ENCODE results near the gene ZNF550. TPM values are rescaled to one million over a fixed set of nuclear protein-coding genes. Genes with fewer than 3 reads are reported as not detected.

The ZNF550 gene
- total and polyA plus RNA-seq, 10 of the 15 experiments (the other 5 are each of a cell fraction or from before 2014, with no cell fraction given) = 2.6 to 14.0 (median 7.4) TPM

DNA sequence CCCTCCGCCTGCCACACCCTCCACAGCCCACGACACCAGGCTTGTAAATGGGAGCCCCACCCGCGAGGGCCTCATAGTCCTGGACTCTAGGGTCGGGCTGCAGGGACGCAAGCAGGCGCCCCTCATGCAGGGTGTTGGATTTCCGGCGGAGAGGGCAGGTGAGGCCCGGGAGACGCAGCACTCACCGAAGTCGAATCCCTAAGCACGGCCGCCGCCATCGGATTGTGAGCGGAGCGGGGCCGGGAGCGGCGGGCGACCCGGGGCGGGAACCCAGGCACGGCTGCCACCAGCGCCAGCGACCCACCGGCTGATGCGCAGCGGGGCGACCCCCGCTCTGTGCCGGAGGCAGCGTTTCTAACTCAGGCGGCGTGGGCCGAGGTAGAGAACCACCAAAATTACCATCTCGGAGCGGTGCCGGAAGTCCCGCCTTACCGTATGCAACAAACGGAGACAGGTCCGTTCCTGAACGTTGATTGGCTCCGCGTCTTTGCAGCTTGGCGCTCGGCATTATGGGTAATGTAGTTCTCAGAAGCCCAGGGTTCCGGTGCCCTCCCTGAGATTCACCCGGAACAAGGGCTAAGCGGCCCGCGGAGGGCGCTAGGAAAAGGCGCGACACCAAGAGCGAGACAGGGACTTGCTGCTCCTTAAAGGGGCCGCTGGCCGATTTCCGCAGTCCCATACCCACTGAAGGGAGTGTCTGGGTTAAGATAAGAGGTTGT is 19.0 kb upstream of the ZNF550 start, which contains the start of gene ZNF416 (continued):
- TF ChIP-seq ZBED1 (IDR thresholded peaks at IDR 0.05; ENCODE audit: borderline replicate concordance) (no peak), IKZF1 (conservative IDR thresholded peaks at IDR 0.05) (peak; percentile 91), ZNF207 (IDR thresholded peaks at IDR 0.05; ENCODE audit: borderline replicate concordance) (no peak; the same call in 1 of the 2 replicates), FOXK2 (IDR thresholded peaks at IDR 0.05) (no peak), RAD21 (IDR thresholded peaks at IDR 0.05; ENCODE audit: insufficient read depth, low read depth, low read length) (peak; percentile 15; the same call in 1 of the 2 replicates), ZSCAN29 (IDR thresholded peaks at IDR 0.05) (no peak), EP300 (IDR thresholded peaks at IDR 0.05; ENCODE audit: borderline replicate concordance in 1 of 2, control insufficient read depth in 1 of 2, low read depth in 2 of 2, low read length in 2 of 2) (no peak), YY1 (IDR thresholded peaks at IDR 0.05; ENCODE audit: low read depth, low read length) (peak; percentile 54; the same call in 1 of the 2 replicates), YBX1 (IDR thresholded peaks at IDR 0.05) (no peak), ZNF24 (IDR thresholded peaks at IDR 0.05) (no peak), POLR2A (IDR thresholded peaks at IDR 0.05; ENCODE audit: low read depth, low read length) (peak; percentile 76), CHD1 (IDR thresholded peaks at IDR 0.05; ENCODE audit: low read depth, low read length) (no peak), NR2C1 (IDR thresholded peaks at IDR 0.05) (peak; percentile 75), CREB1 (IDR thresholded peaks at IDR 0.05; ENCODE audit: low read depth) (peak; percentile 81)
- TF ChIP-seq, protein P1, sequence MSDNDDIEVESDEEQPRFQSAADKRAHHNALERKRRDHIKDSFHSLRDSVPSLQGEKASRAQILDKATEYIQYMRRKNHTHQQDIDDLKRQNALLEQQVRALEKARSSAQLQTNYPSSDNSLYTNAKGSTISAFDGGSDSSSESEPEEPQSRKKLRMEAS (IDR thresholded peaks at IDR 0.05; ENCODE audit: low read depth, low read length) = 0 out of 2 replicates have a peak, but pooled peaks have one; percentile 31
- TF ChIP-seq, protein P2, sequence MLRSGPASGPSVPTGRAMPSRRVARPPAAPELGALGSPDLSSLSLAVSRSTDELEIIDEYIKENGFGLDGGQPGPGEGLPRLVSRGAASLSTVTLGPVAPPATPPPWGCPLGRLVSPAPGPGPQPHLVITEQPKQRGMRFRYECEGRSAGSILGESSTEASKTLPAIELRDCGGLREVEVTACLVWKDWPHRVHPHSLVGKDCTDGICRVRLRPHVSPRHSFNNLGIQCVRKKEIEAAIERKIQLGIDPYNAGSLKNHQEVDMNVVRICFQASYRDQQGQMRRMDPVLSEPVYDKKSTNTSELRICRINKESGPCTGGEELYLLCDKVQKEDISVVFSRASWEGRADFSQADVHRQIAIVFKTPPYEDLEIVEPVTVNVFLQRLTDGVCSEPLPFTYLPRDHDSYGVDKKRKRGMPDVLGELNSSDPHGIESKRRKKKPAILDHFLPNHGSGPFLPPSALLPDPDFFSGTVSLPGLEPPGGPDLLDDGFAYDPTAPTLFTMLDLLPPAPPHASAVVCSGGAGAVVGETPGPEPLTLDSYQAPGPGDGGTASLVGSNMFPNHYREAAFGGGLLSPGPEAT (IDR thresholded peaks at IDR 0.05; ENCODE audit: low read depth) = peak; percentile 75; the same call in 1 of the 2 replicates
- TF ChIP-seq, protein P3, sequence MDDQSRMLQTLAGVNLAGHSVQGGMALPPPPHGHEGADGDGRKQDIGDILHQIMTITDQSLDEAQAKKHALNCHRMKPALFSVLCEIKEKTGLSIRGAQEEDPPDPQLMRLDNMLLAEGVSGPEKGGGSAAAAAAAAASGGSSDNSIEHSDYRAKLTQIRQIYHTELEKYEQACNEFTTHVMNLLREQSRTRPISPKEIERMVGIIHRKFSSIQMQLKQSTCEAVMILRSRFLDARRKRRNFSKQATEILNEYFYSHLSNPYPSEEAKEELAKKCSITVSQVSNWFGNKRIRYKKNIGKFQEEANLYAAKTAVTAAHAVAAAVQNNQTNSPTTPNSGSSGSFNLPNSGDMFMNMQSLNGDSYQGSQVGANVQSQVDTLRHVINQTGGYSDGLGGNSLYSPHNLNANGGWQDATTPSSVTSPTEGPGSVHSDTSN (IDR thresholded peaks at IDR 0.05; ENCODE audit: insufficient replicate concordance, low read depth, low read length) = no peak
- TF ChIP-seq, protein P4, sequence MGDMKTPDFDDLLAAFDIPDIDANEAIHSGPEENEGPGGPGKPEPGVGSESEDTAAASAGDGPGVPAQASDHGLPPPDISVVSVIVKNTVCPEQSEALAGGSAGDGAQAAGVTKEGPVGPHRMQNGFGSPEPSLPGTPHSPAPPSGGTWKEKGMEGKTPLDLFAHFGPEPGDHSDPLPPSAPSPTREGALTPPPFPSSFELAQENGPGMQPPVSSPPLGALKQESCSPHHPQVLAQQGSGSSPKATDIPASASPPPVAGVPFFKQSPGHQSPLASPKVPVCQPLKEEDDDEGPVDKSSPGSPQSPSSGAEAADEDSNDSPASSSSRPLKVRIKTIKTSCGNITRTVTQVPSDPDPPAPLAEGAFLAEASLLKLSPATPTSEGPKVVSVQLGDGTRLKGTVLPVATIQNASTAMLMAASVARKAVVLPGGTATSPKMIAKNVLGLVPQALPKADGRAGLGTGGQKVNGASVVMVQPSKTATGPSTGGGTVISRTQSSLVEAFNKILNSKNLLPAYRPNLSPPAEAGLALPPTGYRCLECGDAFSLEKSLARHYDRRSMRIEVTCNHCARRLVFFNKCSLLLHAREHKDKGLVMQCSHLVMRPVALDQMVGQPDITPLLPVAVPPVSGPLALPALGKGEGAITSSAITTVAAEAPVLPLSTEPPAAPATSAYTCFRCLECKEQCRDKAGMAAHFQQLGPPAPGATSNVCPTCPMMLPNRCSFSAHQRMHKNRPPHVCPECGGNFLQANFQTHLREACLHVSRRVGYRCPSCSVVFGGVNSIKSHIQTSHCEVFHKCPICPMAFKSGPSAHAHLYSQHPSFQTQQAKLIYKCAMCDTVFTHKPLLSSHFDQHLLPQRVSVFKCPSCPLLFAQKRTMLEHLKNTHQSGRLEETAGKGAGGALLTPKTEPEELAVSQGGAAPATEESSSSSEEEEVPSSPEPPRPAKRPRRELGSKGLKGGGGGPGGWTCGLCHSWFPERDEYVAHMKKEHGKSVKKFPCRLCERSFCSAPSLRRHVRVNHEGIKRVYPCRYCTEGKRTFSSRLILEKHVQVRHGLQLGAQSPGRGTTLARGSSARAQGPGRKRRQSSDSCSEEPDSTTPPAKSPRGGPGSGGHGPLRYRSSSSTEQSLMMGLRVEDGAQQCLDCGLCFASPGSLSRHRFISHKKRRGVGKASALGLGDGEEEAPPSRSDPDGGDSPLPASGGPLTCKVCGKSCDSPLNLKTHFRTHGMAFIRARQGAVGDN (IDR thresholded peaks at IDR 0.05) = 0 out of 2 replicates have a peak, but pooled peaks have one; percentile 23
- TF ChIP-seq, protein P5, sequence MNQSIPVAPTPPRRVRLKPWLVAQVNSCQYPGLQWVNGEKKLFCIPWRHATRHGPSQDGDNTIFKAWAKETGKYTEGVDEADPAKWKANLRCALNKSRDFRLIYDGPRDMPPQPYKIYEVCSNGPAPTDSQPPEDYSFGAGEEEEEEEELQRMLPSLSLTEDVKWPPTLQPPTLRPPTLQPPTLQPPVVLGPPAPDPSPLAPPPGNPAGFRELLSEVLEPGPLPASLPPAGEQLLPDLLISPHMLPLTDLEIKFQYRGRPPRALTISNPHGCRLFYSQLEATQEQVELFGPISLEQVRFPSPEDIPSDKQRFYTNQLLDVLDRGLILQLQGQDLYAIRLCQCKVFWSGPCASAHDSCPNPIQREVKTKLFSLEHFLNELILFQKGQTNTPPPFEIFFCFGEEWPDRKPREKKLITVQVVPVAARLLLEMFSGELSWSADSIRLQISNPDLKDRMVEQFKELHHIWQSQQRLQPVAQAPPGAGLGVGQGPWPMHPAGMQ (IDR thresholded peaks at IDR 0.05; ENCODE audit: borderline replicate concordance) = no peak
